Measurements from ENCODE around the gene JAM3. TPM values are rescaled to one million over a fixed set of nuclear protein-coding genes. Genes with fewer than 3 reads are reported as not detected.
A peak's percentile ranks its signal among the peaks of the same experiment; 100 is the strongest.

The JAM3 gene
- polyA plus RNA-seq, 1 of the 3 experiments (the other 2 are of a cell fraction): 56.8 TPM

DNA sequence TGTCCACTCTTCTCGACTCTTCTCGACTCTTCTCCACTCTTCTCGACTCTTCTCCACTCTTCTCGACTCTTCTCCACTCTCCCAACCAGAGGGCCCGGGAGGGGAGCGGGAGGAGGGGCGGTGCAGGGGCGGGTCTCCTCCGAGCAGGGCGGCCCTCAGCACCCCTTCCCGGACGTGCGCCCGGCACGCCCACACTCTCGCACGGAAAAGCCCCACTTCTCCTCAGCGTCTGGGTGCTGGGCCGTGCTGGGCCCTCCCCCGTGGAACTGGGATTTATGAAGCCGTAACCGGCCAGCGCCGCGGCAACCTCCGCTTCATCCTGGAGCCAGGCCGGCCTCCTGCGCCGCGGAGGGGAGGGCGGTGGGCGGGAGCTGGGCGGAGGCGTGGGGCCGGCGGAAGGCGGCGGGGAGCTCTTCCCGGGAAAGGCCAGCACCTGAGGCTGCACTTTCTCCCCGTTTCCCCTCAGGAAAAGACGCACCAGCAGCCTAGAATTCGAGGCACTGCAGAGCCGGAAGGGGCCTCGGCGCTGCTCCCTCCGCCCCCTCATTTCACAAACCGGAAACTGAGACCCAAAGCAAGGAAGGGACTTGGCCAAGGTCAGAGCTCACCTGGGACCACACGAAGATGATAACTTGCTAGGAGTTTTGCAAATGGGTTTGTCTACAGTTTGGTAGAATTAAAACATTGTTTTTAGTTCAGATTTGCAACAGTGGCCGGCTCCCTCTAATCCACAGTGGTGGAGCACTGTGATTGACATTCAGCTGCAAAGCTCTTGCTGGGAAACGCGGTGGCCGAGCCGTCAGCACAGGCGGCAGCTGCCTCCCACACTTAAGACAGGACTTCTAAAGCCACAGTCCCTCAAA, 31.6 kb upstream of the JAM3 start:
- Histone ChIP-seq H3K9me2 (no peaks in the 10 kb centered on the region), H3K9me3 (no peaks in the 10 kb centered on the region), H4K20me1 (ENCODE audit: insufficient read depth) (no peaks in the 10 kb centered on the region), H3K4me2 (peak overlapping the region; percentile 86), H3K9ac (peak overlapping the region; percentile 60), H3K27ac (ENCODE audit: low read depth in 2 of 2, low read length in 1 of 2) (peak overlapping the region in 1 of 2 experiments; percentile 91; a peak in 2 of 4 replicates), H3K27me3 (ENCODE audit: insufficient read depth) (no peaks in the 10 kb centered on the region), H3F3A (replicated peaks; ENCODE audit: insufficient read depth) (peaks cover 5% of the 10 kb centered on the region), H3K36me3 (replicated peaks in 1 of 2; ENCODE audit: control insufficient read depth in 1 of 2, insufficient read depth in 2 of 2, low read length in 1 of 2) (no peaks in the 10 kb centered on the region), H3K4me3 (ENCODE audit: low read depth in 2 of 2, low read length in 1 of 2) (peak overlapping the region; percentile 60 to 75), H3K4me1 (ENCODE audit: control insufficient read depth in 1 of 2, insufficient read depth in 2 of 2, low read depth in 1 of 2, low read length in 1 of 2) (peaks cover 16 to 79% of the 10 kb centered on the region in 2 experiments), H2AFZ (ENCODE audit: low read depth) (peak overlapping the region; percentile 98), H3K79me2 (ENCODE audit: insufficient read depth) (no peaks in the 10 kb centered on the region)
- POLR2A ChIA-PET: interaction anchor here (0.9 to 6.4 kb wide), 8 partner anchors 9 to 109 kb away, joined by 3 to 69 read pairs (median 6); partner anchors contain the start of gene IGSF9B
- no peak; the same call in 1 of the 2 replicates for TF ChIP-seq FOXJ3 (CRISPR knock-in tag; IDR thresholded peaks at IDR 0.05)
- TF ChIP-seq, protein P1, sequence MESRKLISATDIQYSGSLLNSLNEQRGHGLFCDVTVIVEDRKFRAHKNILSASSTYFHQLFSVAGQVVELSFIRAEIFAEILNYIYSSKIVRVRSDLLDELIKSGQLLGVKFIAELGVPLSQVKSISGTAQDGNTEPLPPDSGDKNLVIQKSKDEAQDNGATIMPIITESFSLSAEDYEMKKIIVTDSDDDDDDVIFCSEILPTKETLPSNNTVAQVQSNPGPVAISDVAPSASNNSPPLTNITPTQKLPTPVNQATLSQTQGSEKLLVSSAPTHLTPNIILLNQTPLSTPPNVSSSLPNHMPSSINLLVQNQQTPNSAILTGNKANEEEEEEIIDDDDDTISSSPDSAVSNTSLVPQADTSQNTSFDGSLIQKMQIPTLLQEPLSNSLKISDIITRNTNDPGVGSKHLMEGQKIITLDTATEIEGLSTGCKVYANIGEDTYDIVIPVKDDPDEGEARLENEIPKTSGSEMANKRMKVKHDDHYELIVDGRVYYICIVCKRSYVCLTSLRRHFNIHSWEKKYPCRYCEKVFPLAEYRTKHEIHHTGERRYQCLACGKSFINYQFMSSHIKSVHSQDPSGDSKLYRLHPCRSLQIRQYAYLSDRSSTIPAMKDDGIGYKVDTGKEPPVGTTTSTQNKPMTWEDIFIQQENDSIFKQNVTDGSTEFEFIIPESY (IDR thresholded peaks at IDR 0.05; ENCODE audit: borderline replicate concordance, low read depth): no peak
- no peak for TF ChIP-seq RCOR1 (IDR thresholded peaks at IDR 0.05; ENCODE audit: low read length)
- TF ChIP-seq TAF1 (IDR thresholded peaks at IDR 0.05; ENCODE audit: borderline replicate concordance, low read depth, low read length): 0 out of 2 replicates have a peak, but pooled peaks have one; percentile 16
- TF ChIP-seq, protein P2, sequence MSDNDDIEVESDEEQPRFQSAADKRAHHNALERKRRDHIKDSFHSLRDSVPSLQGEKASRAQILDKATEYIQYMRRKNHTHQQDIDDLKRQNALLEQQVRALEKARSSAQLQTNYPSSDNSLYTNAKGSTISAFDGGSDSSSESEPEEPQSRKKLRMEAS (IDR thresholded peaks at IDR 0.05; ENCODE audit: low read depth): peak; percentile 72
- peak in 1 of 2 experiments; percentile 94; a peak in 2 of 4 replicates for TF ChIP-seq EP300 (IDR thresholded peaks at IDR 0.05; ENCODE audit: borderline replicate concordance in 1 of 2, low read depth in 1 of 2, low read length in 1 of 2)
- no peak for TF ChIP-seq YY1 (IDR thresholded peaks at IDR 0.05; ENCODE audit: low read depth)
- WGBS (ENCODE audit: low lambda C conversion rate): 11% methylated on average over 39 of the region's 54 CpGs
- DNase-seq: peak; percentile 84
- CTCF ChIA-PET: interaction anchor here (0.6 to 17.1 kb wide), 8 partner anchors 8 to 123 kb away, joined by 3 to 293 read pairs (median 5); no protein-coding TSS in a partner anchor

DNA sequence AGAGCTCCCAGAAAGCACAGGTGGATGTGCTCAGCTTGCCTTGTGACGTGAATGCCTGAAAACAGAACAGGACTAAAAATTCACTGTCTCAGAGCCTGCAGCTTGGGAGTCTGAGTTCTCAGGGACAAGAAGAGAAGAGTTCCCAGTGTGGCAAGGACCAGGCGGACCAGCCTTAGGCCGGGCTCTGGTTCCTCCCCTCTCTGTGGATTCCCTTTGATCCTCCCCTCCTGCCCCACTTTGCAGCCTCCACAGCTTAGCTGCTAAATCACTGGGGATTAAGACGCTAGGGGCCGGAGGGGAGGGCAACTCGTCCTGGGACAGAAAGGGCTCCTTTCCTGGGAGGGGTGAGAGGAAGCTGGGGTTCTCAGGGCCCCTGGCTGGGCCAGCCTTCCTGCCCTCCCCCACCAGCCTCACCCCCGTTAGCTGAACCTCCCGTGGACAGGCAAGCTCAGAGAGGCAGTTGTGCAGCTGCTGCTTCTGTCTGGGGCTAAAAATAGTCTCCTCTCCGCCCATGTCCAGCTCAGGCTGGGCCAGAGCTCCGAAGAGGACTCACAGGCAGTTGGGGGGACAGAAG, 29.9 kb upstream of the JAM3 start:
- no peaks in the 10 kb centered on the region for H3K9me3 ChIP-seq
- H3K4me2 ChIP-seq: no peak overlapping the region
- no peak overlapping the region; a peak in 1 of 4 replicates for H3K27ac ChIP-seq (ENCODE audit: low read depth in 2 of 2, low read length in 1 of 2)
- WGBS (ENCODE audit: low lambda C conversion rate): 66% methylated on average over 6 of the region's 10 CpGs
- H3K4me3 ChIP-seq (ENCODE audit: low read depth in 2 of 2, low read length in 1 of 2): no peak overlapping the region
- no peak overlapping the region for H3K9ac ChIP-seq
- DNase-seq: no peak
- no peaks in the 10 kb centered on the region for H3K27me3 ChIP-seq (ENCODE audit: insufficient read depth)
- ChIA-PET POLR2A (interaction anchor here (0.9 kb wide), 1 partner anchor 92 kb away, joined by 3 read pairs; no protein-coding TSS in a partner anchor), CTCF (interaction anchor here (0.9 to 17.1 kb wide), 10 partner anchors 12 to 113 kb away, joined by 3 to 293 read pairs (median 5); no protein-coding TSS in a partner anchor)
- H3K36me3 ChIP-seq (replicated peaks in 1 of 2; ENCODE audit: control insufficient read depth in 1 of 2, insufficient read depth in 2 of 2, low read length in 1 of 2): no peaks in the 10 kb centered on the region
- peaks cover 5% of the 10 kb centered on the region for H3F3A ChIP-seq (replicated peaks; ENCODE audit: insufficient read depth)
- no peaks in the 10 kb centered on the region for H4K20me1 ChIP-seq (ENCODE audit: insufficient read depth)
- no peaks in the 10 kb centered on the region for H3K79me2 ChIP-seq (ENCODE audit: insufficient read depth)
- no peaks in the 10 kb centered on the region for H3K9me2 ChIP-seq
- H3K4me1 ChIP-seq (ENCODE audit: control insufficient read depth in 1 of 2, insufficient read depth in 2 of 2, low read depth in 1 of 2, low read length in 1 of 2): peaks cover 12 to 62% of the 10 kb centered on the region in 2 experiments; a peak in 3 of 4 replicates
- H2AFZ ChIP-seq (ENCODE audit: low read depth): no peak overlapping the region
- TF ChIP-seq CHD2 (IDR thresholded peaks at IDR 0.05; ENCODE audit: low read length, partially characterized antibody): no peak
- TF ChIP-seq TCF12 (IDR thresholded peaks at IDR 0.05): no peak
- no peak for TF ChIP-seq JUND (IDR thresholded peaks at IDR 0.05)
- TF ChIP-seq, protein P3, sequence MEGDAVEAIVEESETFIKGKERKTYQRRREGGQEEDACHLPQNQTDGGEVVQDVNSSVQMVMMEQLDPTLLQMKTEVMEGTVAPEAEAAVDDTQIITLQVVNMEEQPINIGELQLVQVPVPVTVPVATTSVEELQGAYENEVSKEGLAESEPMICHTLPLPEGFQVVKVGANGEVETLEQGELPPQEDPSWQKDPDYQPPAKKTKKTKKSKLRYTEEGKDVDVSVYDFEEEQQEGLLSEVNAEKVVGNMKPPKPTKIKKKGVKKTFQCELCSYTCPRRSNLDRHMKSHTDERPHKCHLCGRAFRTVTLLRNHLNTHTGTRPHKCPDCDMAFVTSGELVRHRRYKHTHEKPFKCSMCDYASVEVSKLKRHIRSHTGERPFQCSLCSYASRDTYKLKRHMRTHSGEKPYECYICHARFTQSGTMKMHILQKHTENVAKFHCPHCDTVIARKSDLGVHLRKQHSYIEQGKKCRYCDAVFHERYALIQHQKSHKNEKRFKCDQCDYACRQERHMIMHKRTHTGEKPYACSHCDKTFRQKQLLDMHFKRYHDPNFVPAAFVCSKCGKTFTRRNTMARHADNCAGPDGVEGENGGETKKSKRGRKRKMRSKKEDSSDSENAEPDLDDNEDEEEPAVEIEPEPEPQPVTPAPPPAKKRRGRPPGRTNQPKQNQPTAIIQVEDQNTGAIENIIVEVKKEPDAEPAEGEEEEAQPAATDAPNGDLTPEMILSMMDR (IDR thresholded peaks at IDR 0.05): no peak
- no peak for TF ChIP-seq RFX5 (IDR thresholded peaks at IDR 0.05; ENCODE audit: low read length)
- no peak for TF ChIP-seq MEF2A (IDR thresholded peaks at IDR 0.05; ENCODE audit: borderline replicate concordance, low read depth)
- TF ChIP-seq, protein P4, sequence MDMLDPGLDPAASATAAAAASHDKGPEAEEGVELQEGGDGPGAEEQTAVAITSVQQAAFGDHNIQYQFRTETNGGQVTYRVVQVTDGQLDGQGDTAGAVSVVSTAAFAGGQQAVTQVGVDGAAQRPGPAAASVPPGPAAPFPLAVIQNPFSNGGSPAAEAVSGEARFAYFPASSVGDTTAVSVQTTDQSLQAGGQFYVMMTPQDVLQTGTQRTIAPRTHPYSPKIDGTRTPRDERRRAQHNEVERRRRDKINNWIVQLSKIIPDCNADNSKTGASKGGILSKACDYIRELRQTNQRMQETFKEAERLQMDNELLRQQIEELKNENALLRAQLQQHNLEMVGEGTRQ (IDR thresholded peaks at IDR 0.05; ENCODE audit: borderline replicate concordance, low read depth, low read length): no peak
- no peak for TF ChIP-seq NRF1 (IDR thresholded peaks at IDR 0.05; ENCODE audit: low read depth, low read length)
- no peak for TF ChIP-seq TAF1 (IDR thresholded peaks at IDR 0.05; ENCODE audit: borderline replicate concordance, low read depth, low read length)
- TF ChIP-seq, protein P5, sequence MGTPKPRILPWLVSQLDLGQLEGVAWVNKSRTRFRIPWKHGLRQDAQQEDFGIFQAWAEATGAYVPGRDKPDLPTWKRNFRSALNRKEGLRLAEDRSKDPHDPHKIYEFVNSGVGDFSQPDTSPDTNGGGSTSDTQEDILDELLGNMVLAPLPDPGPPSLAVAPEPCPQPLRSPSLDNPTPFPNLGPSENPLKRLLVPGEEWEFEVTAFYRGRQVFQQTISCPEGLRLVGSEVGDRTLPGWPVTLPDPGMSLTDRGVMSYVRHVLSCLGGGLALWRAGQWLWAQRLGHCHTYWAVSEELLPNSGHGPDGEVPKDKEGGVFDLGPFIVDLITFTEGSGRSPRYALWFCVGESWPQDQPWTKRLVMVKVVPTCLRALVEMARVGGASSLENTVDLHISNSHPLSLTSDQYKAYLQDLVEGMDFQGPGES (IDR thresholded peaks at IDR 0.05; ENCODE audit: low read depth, low read length): no peak
- TF ChIP-seq SIN3A (IDR thresholded peaks at IDR 0.05; ENCODE audit: borderline replicate concordance, low read depth, low read length): no peak
- no peak for TF ChIP-seq RXRA (IDR thresholded peaks at IDR 0.05; ENCODE audit: borderline replicate concordance, low read depth)
